Measurements from ENCODE around the gene ANO7. TPM values are rescaled to one million over a fixed set of nuclear protein-coding genes. Genes with fewer than 3 reads are reported as not detected.

ANO7 gene
- total RNA-seq, 1 experiment from 2014 or later = 5.2 TPM

DNA sequence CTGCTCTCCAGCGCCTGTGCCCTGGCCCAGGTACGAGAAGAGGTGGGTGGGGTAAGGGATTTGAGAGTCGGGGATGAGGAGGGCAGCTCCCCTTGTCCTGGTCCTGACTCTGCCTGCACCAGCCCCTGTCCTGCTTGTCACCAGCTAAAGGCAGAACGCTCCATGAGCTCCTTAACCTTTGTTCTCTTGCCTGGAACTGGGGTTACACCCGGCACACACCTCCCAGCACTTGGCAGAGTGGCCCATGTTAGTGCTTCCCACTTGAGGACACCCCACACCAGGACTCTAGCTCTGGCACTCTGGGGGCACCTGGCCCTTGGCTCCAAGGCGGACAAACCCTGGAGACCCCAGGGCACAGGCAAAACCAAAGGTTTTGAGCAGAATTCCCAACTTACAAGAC lies 19.2 kb downstream of the ANO7 start:
- H4K20me1 ChIP-seq (ENCODE audit: control insufficient read depth, insufficient read depth, insufficient read length) = no peaks in the 10 kb centered on the region
- DNase-seq = no peak
- no peaks in the 10 kb centered on the region for H3K79me2 ChIP-seq (ENCODE audit: insufficient read depth, low read length)
- H3K9me3 ChIP-seq (ENCODE audit: control insufficient read depth, low read depth, low read length) = no peaks in the 10 kb centered on the region
- H3K23me2 ChIP-seq (ENCODE audit: insufficient read length, low read depth, low read length, poor library complexity, severe bottlenecking) = peaks cover 4% of the 10 kb centered on the region
- no peak overlapping the region for H3K56ac ChIP-seq (ENCODE audit: insufficient read length, low read depth, low read length)
- H2BK5ac ChIP-seq (ENCODE audit: insufficient read length, low read length) = no peak overlapping the region
- no peak overlapping the region for H3K14ac ChIP-seq (ENCODE audit: insufficient read depth, low read length)
- H2BK12ac ChIP-seq (ENCODE audit: insufficient read length, low read depth, low read length) = no peak overlapping the region
- H3K9ac ChIP-seq (ENCODE audit: extremely low read depth, insufficient read length, low read length) = no peak overlapping the region
- no peak overlapping the region for H4K8ac ChIP-seq (replicated peaks; ENCODE audit: insufficient read length, low read depth, low read length)
- no peak overlapping the region for H3K27ac Mint-ChIP-seq
- H3K27me3 Mint-ChIP-seq (ENCODE audit: low read depth) = peaks cover 3% of the 10 kb centered on the region
- H3K4me2 ChIP-seq (ENCODE audit: insufficient read depth, insufficient read length, low read length) = no peak overlapping the region
- no peak overlapping the region for H3K4ac ChIP-seq (ENCODE audit: low read depth, low read length)
- no CpG with 5 or more reads among the region's 6 CpGs for WGBS (ENCODE audit: extremely low coverage, insufficient read length, low lambda C conversion rate)
- H3K9me3 Mint-ChIP-seq = no peaks in the 10 kb centered on the region
- H3K27me3 ChIP-seq (ENCODE audit: insufficient read depth, low read length) = no peaks in the 10 kb centered on the region
- H3K4me1 Mint-ChIP-seq = peaks cover 7 to 9% of the 10 kb centered on the region in 2 experiments
- H4K91ac ChIP-seq (ENCODE audit: insufficient read length, low read depth, low read length) = no peak overlapping the region
- TF ChIP-seq, protein P1, sequence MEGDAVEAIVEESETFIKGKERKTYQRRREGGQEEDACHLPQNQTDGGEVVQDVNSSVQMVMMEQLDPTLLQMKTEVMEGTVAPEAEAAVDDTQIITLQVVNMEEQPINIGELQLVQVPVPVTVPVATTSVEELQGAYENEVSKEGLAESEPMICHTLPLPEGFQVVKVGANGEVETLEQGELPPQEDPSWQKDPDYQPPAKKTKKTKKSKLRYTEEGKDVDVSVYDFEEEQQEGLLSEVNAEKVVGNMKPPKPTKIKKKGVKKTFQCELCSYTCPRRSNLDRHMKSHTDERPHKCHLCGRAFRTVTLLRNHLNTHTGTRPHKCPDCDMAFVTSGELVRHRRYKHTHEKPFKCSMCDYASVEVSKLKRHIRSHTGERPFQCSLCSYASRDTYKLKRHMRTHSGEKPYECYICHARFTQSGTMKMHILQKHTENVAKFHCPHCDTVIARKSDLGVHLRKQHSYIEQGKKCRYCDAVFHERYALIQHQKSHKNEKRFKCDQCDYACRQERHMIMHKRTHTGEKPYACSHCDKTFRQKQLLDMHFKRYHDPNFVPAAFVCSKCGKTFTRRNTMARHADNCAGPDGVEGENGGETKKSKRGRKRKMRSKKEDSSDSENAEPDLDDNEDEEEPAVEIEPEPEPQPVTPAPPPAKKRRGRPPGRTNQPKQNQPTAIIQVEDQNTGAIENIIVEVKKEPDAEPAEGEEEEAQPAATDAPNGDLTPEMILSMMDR (conservative IDR thresholded peaks at IDR 0.05) = no peak
- no peak overlapping the region for H4K5ac ChIP-seq (ENCODE audit: insufficient read length, low read depth, low read length)
- H3K36me3 Mint-ChIP-seq (ENCODE audit: insufficient read depth in 1 of 3, low read depth in 3 of 3) = no peaks in the 10 kb centered on the region; a peak in 1 of 7 replicates
- no peak overlapping the region for H2BK120ac ChIP-seq (ENCODE audit: low read depth, low read length, poor library complexity, severe bottlenecking)
- no peak overlapping the region for H3K23ac ChIP-seq (ENCODE audit: insufficient read length, low read depth, low read length)
- H2BK15ac ChIP-seq (ENCODE audit: low read depth, low read length) = no peak overlapping the region
- no peak overlapping the region for H2BK20ac ChIP-seq (ENCODE audit: low read depth, low read length, poor library complexity, severe bottlenecking)
- no peak overlapping the region for H2AK5ac ChIP-seq (ENCODE audit: insufficient read length, low read length)
- H3K4me1 ChIP-seq (ENCODE audit: insufficient read depth, low read length) = no peaks in the 10 kb centered on the region
- H3T11ph ChIP-seq (ENCODE audit: low read length) = no peak overlapping the region
- no peak overlapping the region for H2AFZ ChIP-seq (ENCODE audit: low read length)
- H3K18ac ChIP-seq (ENCODE audit: insufficient read length, low read depth, low read length) = no peak overlapping the region
- no peaks in the 10 kb centered on the region for H3K79me1 ChIP-seq (ENCODE audit: insufficient read depth, low read depth, low read length, poor library complexity, severe bottlenecking)
- H3K27ac ChIP-seq (ENCODE audit: insufficient read length, low read depth, low read length) = no peak overlapping the region
- no peak overlapping the region for H3K4me3 Mint-ChIP-seq
